ENCODE measurements around the gene ANKMY1.

DNA sequence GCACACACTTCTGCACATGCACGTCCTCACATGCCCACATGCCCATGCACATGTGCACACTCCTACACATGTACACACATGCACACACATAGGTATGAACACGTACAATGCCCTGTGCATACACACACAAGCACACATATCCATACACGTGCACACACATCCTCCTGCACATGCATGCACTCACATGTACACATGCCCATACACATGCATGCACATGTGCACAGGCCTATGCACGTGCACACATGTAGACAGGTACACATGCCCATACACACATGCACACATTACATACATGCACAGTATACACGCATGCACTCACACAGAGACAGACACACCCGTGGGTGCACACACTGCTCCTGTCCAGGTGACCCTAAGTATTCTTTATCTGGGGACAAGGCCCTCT lies 88.0 kb downstream of the ANKMY1 start:
- TF ChIP-seq, protein P1, sequence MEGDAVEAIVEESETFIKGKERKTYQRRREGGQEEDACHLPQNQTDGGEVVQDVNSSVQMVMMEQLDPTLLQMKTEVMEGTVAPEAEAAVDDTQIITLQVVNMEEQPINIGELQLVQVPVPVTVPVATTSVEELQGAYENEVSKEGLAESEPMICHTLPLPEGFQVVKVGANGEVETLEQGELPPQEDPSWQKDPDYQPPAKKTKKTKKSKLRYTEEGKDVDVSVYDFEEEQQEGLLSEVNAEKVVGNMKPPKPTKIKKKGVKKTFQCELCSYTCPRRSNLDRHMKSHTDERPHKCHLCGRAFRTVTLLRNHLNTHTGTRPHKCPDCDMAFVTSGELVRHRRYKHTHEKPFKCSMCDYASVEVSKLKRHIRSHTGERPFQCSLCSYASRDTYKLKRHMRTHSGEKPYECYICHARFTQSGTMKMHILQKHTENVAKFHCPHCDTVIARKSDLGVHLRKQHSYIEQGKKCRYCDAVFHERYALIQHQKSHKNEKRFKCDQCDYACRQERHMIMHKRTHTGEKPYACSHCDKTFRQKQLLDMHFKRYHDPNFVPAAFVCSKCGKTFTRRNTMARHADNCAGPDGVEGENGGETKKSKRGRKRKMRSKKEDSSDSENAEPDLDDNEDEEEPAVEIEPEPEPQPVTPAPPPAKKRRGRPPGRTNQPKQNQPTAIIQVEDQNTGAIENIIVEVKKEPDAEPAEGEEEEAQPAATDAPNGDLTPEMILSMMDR (conservative IDR thresholded peaks at IDR 0.05; ENCODE audit: low read depth in 2 of 2), result no peak
- TF ChIP-seq, protein P2, sequence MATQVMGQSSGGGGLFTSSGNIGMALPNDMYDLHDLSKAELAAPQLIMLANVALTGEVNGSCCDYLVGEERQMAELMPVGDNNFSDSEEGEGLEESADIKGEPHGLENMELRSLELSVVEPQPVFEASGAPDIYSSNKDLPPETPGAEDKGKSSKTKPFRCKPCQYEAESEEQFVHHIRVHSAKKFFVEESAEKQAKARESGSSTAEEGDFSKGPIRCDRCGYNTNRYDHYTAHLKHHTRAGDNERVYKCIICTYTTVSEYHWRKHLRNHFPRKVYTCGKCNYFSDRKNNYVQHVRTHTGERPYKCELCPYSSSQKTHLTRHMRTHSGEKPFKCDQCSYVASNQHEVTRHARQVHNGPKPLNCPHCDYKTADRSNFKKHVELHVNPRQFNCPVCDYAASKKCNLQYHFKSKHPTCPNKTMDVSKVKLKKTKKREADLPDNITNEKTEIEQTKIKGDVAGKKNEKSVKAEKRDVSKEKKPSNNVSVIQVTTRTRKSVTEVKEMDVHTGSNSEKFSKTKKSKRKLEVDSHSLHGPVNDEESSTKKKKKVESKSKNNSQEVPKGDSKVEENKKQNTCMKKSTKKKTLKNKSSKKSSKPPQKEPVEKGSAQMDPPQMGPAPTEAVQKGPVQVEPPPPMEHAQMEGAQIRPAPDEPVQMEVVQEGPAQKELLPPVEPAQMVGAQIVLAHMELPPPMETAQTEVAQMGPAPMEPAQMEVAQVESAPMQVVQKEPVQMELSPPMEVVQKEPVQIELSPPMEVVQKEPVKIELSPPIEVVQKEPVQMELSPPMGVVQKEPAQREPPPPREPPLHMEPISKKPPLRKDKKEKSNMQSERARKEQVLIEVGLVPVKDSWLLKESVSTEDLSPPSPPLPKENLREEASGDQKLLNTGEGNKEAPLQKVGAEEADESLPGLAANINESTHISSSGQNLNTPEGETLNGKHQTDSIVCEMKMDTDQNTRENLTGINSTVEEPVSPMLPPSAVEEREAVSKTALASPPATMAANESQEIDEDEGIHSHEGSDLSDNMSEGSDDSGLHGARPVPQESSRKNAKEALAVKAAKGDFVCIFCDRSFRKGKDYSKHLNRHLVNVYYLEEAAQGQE (IDR thresholded peaks at IDR 0.05; ENCODE audit: unreplicated experiment), result no peak
- TF ChIP-seq POLR2AphosphoS5 (IDR thresholded peaks at IDR 0.05; ENCODE audit: low read depth), result no peak
- TF ChIP-seq EZH2phosphoT487 (IDR thresholded peaks at IDR 0.05; ENCODE audit: unreplicated experiment), result no peak
